ENCODE results near the gene PVALEF.

Gene PVALEF

GRCh38 chr17:81135505-81136278 lies 29.6 kb upstream of the PVALEF start:
- Histone ChIP-seq H3K4me3 (ENCODE audit: insufficient read length, low read depth) (no peak overlapping the region), H3K9ac (ENCODE audit: insufficient read length, low read depth) (no peak overlapping the region), H3K36me3 (ENCODE audit: insufficient read depth, insufficient read length, low read length) (no peaks in the 10 kb centered on the region), H3K27me3 (ENCODE audit: insufficient read depth, insufficient read length) (peaks cover 3% of the 10 kb centered on the region), H3K9me3 (ENCODE audit: insufficient read depth, low read length) (no peaks in the 10 kb centered on the region; the same call in 1 of the 2 replicates), H3K4me1 (ENCODE audit: insufficient read depth, insufficient read length) (peaks cover 24% of the 10 kb centered on the region)
- TF ChIP-seq SUZ12 (IDR thresholded peaks at IDR 0.05; ENCODE audit: extremely low read depth, insufficient read depth, insufficient read length) (no peak), ZNF274 (IDR thresholded peaks at IDR 0.05; ENCODE audit: low read depth, low read length) (no peak), YY1 (IDR thresholded peaks at IDR 0.05; ENCODE audit: insufficient read depth, insufficient read length) (no peak)
- no peak for DNase-seq (ENCODE audit: low read depth, low spot score)

DNA sequence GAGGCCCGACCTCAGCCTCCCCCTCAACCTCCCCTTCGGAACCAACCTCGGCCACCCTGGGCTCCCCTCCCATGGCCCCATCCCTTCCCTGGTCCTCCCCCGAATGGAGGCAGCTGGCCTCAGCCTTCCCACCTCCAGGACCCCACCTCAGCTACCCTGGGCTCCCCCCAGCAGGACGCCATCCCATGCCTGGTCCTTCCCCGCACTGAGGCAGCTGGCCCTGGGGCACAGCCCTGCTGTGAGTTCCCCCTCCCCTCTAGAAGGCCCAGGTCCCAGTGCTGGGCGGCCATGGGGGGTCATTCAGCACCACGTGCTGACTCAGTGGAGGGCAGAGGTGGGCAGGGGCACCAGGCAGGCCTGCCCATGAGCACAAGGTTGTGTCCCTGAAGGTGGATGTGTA lies 28.9 kb upstream of the PVALEF start:
- TF ChIP-seq YY1 (IDR thresholded peaks at IDR 0.05; ENCODE audit: insufficient read depth, insufficient read length): no peak
- TF ChIP-seq ZNF274 (IDR thresholded peaks at IDR 0.05; ENCODE audit: low read depth, low read length): no peak
- no peak for TF ChIP-seq SUZ12 (IDR thresholded peaks at IDR 0.05; ENCODE audit: extremely low read depth, insufficient read depth, insufficient read length)
- Histone ChIP-seq H3K4me3 (ENCODE audit: insufficient read length, low read depth) (no peak overlapping the region), H3K36me3 (ENCODE audit: insufficient read depth, insufficient read length, low read length) (no peaks in the 10 kb centered on the region), H3K4me1 (ENCODE audit: insufficient read depth, insufficient read length) (peaks cover 21% of the 10 kb centered on the region), H3K9me3 (ENCODE audit: insufficient read depth, low read length) (no peaks in the 10 kb centered on the region; the same call in 1 of the 2 replicates), H3K9ac (ENCODE audit: insufficient read length, low read depth) (no peak overlapping the region), H3K27me3 (ENCODE audit: insufficient read depth, insufficient read length) (peaks cover 3% of the 10 kb centered on the region)
- DNase-seq (ENCODE audit: low read depth, low spot score): no peak

DNA sequence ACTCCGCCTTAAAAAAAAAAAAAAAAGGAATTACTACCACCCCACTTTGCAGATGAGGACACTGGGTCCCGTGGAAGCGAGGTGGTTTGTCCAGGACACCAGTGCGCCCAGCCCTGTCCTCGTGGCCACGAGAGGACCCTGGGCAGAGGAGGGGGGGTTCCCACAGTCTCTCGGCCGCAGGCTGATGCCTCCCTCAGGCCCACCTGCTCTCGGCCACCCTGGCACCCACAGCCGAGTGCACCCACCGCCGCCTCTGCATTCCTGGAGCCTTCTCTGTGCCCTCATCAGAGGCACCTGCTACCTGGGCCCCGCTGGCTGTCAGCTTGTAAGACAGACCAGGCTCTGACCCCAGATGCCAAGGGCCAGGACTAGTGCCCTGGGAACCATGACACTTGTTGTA lies 28.1 kb upstream of the PVALEF start:
- H3K9me3 ChIP-seq (ENCODE audit: insufficient read depth, low read length): no peaks in the 10 kb centered on the region; the same call in 1 of the 2 replicates
- H3K9ac ChIP-seq (ENCODE audit: insufficient read length, low read depth): no peak overlapping the region
- H3K4me1 ChIP-seq (ENCODE audit: insufficient read depth, insufficient read length): peaks cover 16% of the 10 kb centered on the region
- no peak for DNase-seq (ENCODE audit: low read depth, low spot score)
- TF ChIP-seq SUZ12 (IDR thresholded peaks at IDR 0.05; ENCODE audit: extremely low read depth, insufficient read depth, insufficient read length) (no peak), YY1 (IDR thresholded peaks at IDR 0.05; ENCODE audit: insufficient read depth, insufficient read length) (no peak), ZNF274 (IDR thresholded peaks at IDR 0.05; ENCODE audit: low read depth, low read length) (no peak)
- no peak overlapping the region for H3K4me3 ChIP-seq (ENCODE audit: insufficient read length, low read depth)
- peaks cover 3% of the 10 kb centered on the region for H3K27me3 ChIP-seq (ENCODE audit: insufficient read depth, insufficient read length)
- no peaks in the 10 kb centered on the region for H3K36me3 ChIP-seq (ENCODE audit: insufficient read depth, insufficient read length, low read length)

GRCh38 chr17:81138083-81138482 lies 27.2 kb upstream of the PVALEF start:
- no peak overlapping the region for H3K4me3 ChIP-seq (ENCODE audit: insufficient read length, low read depth)
- H3K4me1 ChIP-seq (ENCODE audit: insufficient read depth, insufficient read length): peaks cover 20% of the 10 kb centered on the region
- no peak overlapping the region for H3K9ac ChIP-seq (ENCODE audit: insufficient read length, low read depth)
- no peaks in the 10 kb centered on the region for H3K36me3 ChIP-seq (ENCODE audit: insufficient read depth, insufficient read length, low read length)
- DNase-seq (ENCODE audit: low read depth, low spot score): no peak
- no peak for TF ChIP-seq ZNF274 (IDR thresholded peaks at IDR 0.05; ENCODE audit: low read depth, low read length)
- TF ChIP-seq YY1 (IDR thresholded peaks at IDR 0.05; ENCODE audit: insufficient read depth, insufficient read length): no peak
- no peak for TF ChIP-seq SUZ12 (IDR thresholded peaks at IDR 0.05; ENCODE audit: extremely low read depth, insufficient read depth, insufficient read length)
- H3K27me3 ChIP-seq (ENCODE audit: insufficient read depth, insufficient read length): peaks cover 3% of the 10 kb centered on the region
- no peaks in the 10 kb centered on the region; the same call in 1 of the 2 replicates for H3K9me3 ChIP-seq (ENCODE audit: insufficient read depth, low read length)

- Histone ChIP-seq H3K9ac (ENCODE audit: insufficient read length, low read depth) (no peak overlapping the region), H3K4me3 (ENCODE audit: insufficient read length, low read depth) (no peak overlapping the region), H3K9me3 (ENCODE audit: insufficient read depth, low read length) (no peaks in the 10 kb centered on the region; the same call in 1 of the 2 replicates), H3K27me3 (ENCODE audit: insufficient read depth, insufficient read length) (peaks cover 3% of the 10 kb centered on the region), H3K36me3 (ENCODE audit: insufficient read depth, insufficient read length, low read length) (no peaks in the 10 kb centered on the region), H3K4me1 (ENCODE audit: insufficient read depth, insufficient read length) (peaks cover 18% of the 10 kb centered on the region)
- TF ChIP-seq ZNF274 (IDR thresholded peaks at IDR 0.05; ENCODE audit: low read depth, low read length) (no peak), YY1 (IDR thresholded peaks at IDR 0.05; ENCODE audit: insufficient read depth, insufficient read length) (no peak), SUZ12 (IDR thresholded peaks at IDR 0.05; ENCODE audit: extremely low read depth, insufficient read depth, insufficient read length) (no peak)
- no peak for DNase-seq (ENCODE audit: low read depth, low spot score)
Observed at GRCh38 chr17:81138500-81138899, 26.8 kb upstream of the PVALEF start.

GRCh38 chr17:81139428-81139827 lies 25.9 kb upstream of the PVALEF start:
- Histone ChIP-seq H3K4me1 (ENCODE audit: insufficient read depth, insufficient read length) (peaks cover 9% of the 10 kb centered on the region), H3K4me3 (ENCODE audit: insufficient read length, low read depth) (no peak overlapping the region), H3K36me3 (ENCODE audit: insufficient read depth, insufficient read length, low read length) (no peaks in the 10 kb centered on the region), H3K27me3 (ENCODE audit: insufficient read depth, insufficient read length) (peaks cover 3% of the 10 kb centered on the region), H3K9me3 (ENCODE audit: insufficient read depth, low read length) (no peaks in the 10 kb centered on the region; the same call in 1 of the 2 replicates), H3K9ac (ENCODE audit: insufficient read length, low read depth) (no peak overlapping the region)
- DNase-seq (ENCODE audit: low read depth, low spot score): no peak
- TF ChIP-seq ZNF274 (IDR thresholded peaks at IDR 0.05; ENCODE audit: low read depth, low read length) (no peak), SUZ12 (IDR thresholded peaks at IDR 0.05; ENCODE audit: extremely low read depth, insufficient read depth, insufficient read length) (no peak)

- H3K27me3 ChIP-seq (ENCODE audit: insufficient read depth, insufficient read length): peaks cover 3% of the 10 kb centered on the region
- peaks cover 8% of the 10 kb centered on the region for H3K4me1 ChIP-seq (ENCODE audit: insufficient read depth, insufficient read length)
- no peak for DNase-seq (ENCODE audit: low read depth, low spot score)
Observed at GRCh38 chr17:81140018-81140417, 25.3 kb upstream of the PVALEF start.

More at GRCh38 chr17:81140018-81140417, 25.3 kb upstream of the PVALEF start:
- Histone ChIP-seq H3K4me3 (ENCODE audit: insufficient read length, low read depth) (no peak overlapping the region), H3K9me3 (ENCODE audit: insufficient read depth, low read length) (no peaks in the 10 kb centered on the region; the same call in 1 of the 2 replicates), H3K9ac (ENCODE audit: insufficient read length, low read depth) (no peak overlapping the region), H3K36me3 (ENCODE audit: insufficient read depth, insufficient read length, low read length) (no peaks in the 10 kb centered on the region)
- no peak for TF ChIP-seq YY1 (IDR thresholded peaks at IDR 0.05; ENCODE audit: insufficient read depth, insufficient read length)
- TF ChIP-seq SUZ12 (IDR thresholded peaks at IDR 0.05; ENCODE audit: extremely low read depth, insufficient read depth, insufficient read length): no peak
- no peak for TF ChIP-seq ZNF274 (IDR thresholded peaks at IDR 0.05; ENCODE audit: low read depth, low read length)

Data from NT2/D1 (cell line).